Gastroesophageal sphincter (tissue), 3 donors: ENCODE results near the gene TTLL9.

Experiments used
- POLR2A ChIP-seq, 2 donors: fragments of 450-650 bp; IDR thresholded peaks; one replicate each; pipeline ENCODE4 v1.6.1; 2017; ENCODE audit warnings: antibody characterized with exemption in 2 of 2, mild to moderate bottlenecking in 2 of 2, moderate library complexity in 1 of 2
- POLR2AphosphoS5 ChIP-seq: sonication (generic); formaldehyde crosslinking; IDR thresholded peaks from one replicate; pipeline ENCODE4 v1.6.1; 2017; ENCODE audit warnings: antibody characterized with exemption
- TF ChIP-seq, protein P1 (sequence below), 4 experiments: fragments of 200-600 bp in 2 of 4; fragments of 450-650 bp in 2 of 4; sonication (generic) in 1 of 4; IDR thresholded peaks; one replicate each; pipeline ENCODE4 v1.5.1; 2017 to 2019; ENCODE audit warnings: antibody characterized with exemption in 4 of 4, mild to moderate bottlenecking in 2 of 4, moderate library complexity in 2 of 4

DNA sequence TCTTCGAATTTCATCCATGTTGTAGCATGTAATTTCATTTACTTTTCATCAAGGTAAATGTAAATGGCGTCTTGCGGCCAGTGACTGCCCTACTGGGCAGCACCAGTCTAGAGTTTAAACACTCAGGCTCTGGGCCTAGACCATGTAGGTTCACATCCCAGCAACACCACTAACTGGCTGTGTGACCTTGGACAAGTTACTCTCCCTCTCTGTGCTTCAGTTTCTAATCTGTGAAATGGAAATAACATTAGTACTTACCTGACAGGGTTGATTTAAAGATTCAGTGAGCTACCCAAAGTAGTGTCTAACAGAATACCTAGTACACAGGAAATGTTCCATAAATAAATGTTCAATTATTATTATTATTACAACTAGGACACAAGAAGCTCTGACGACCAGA, 52.2 kb downstream of the TTLL9 start:
- TF ChIP-seq, protein P1, sequence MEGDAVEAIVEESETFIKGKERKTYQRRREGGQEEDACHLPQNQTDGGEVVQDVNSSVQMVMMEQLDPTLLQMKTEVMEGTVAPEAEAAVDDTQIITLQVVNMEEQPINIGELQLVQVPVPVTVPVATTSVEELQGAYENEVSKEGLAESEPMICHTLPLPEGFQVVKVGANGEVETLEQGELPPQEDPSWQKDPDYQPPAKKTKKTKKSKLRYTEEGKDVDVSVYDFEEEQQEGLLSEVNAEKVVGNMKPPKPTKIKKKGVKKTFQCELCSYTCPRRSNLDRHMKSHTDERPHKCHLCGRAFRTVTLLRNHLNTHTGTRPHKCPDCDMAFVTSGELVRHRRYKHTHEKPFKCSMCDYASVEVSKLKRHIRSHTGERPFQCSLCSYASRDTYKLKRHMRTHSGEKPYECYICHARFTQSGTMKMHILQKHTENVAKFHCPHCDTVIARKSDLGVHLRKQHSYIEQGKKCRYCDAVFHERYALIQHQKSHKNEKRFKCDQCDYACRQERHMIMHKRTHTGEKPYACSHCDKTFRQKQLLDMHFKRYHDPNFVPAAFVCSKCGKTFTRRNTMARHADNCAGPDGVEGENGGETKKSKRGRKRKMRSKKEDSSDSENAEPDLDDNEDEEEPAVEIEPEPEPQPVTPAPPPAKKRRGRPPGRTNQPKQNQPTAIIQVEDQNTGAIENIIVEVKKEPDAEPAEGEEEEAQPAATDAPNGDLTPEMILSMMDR (IDR thresholded peaks at IDR 0.05) = no peak
- TF ChIP-seq POLR2AphosphoS5 (no peak), POLR2A (IDR thresholded peaks at IDR 0.05) (no peak)
